ENCODE measurements around the gene ISG20. TPM values are rescaled to one million over a fixed set of nuclear protein-coding genes. Genes with fewer than 3 reads are reported as not detected.
A peak's percentile ranks its signal among the peaks of the same experiment; 100 is the strongest.
"Not testable (repeated sequence)": the region's sequence is repeated elsewhere in the genome, so short reads cannot be mapped to it uniquely, and the experiment has no call there.

The ISG20 gene
- total RNA-seq, 2 experiments from 2014 or later: 141 to 151 TPM

GRCh38 chr15:88630141-88630721 lies 8.6 kb upstream of the ISG20 start:
- peak overlapping the region; percentile 81 for H3K27ac Mint-ChIP-seq
- DNase-seq: no peak
- ATAC-seq: peak; percentile 15
- H3K4me1 Mint-ChIP-seq (ENCODE audit: low read depth): peaks cover 90% of the 10 kb centered on the region
- no peaks in the 10 kb centered on the region for H3K27me3 Mint-ChIP-seq (ENCODE audit: low read depth)
- H3K4me3 Mint-ChIP-seq: peak overlapping the region; percentile 45
- ChIA-PET POLR2A (interaction anchor here (1.4 to 1.7 kb wide), 2 partner anchors 8 to 9 kb away, joined by 3 to 7 read pairs; partner anchors contain the start of gene AEN), CTCF (no interaction called here)
- H3K36me3 Mint-ChIP-seq (ENCODE audit: low read depth): peaks cover 86% of the 10 kb centered on the region
- no peaks in the 10 kb centered on the region for H3K9me3 Mint-ChIP-seq (ENCODE audit: insufficient read depth)

GRCh38 chr15:88630798-88631463 lies 7.9 kb upstream of the ISG20 start:
- no peak for DNase-seq
- H3K9me3 Mint-ChIP-seq (ENCODE audit: insufficient read depth): no peaks in the 10 kb centered on the region
- H3K36me3 Mint-ChIP-seq (ENCODE audit: low read depth): peaks cover 86% of the 10 kb centered on the region
- CTCF ChIA-PET: no interaction called here
- H3K27ac Mint-ChIP-seq: peak overlapping the region; percentile 81
- no peak for ATAC-seq
- POLR2A ChIA-PET: interaction anchor here (0.7 to 1.7 kb wide), 3 partner anchors 9 to 349 kb away, joined by 3 to 7 read pairs (median 5); partner anchors contain the start of gene AEN
- no peak overlapping the region for H3K4me3 Mint-ChIP-seq
- no peaks in the 10 kb centered on the region for H3K27me3 Mint-ChIP-seq (ENCODE audit: low read depth)
- H3K4me1 Mint-ChIP-seq (ENCODE audit: low read depth): peaks cover 92% of the 10 kb centered on the region

- Mint-ChIP-seq H3K27me3 (ENCODE audit: low read depth) (no peaks in the 10 kb centered on the region), H3K36me3 (ENCODE audit: low read depth) (peaks cover 88% of the 10 kb centered on the region), H3K4me1 (ENCODE audit: low read depth) (peaks cover 92% of the 10 kb centered on the region), H3K4me3 (no peak overlapping the region), H3K9me3 (ENCODE audit: insufficient read depth) (no peaks in the 10 kb centered on the region), H3K27ac (peak overlapping the region; percentile 81)
- no peak for ATAC-seq
- no peak for DNase-seq
- POLR2A ChIA-PET: interaction anchor here (0.7 to 1.7 kb wide), 4 partner anchors 10 to 349 kb away, joined by 3 to 7 read pairs (median 5); partner anchors contain the start of gene AEN
- CTCF ChIA-PET: no interaction called here
Observed at GRCh38 chr15:88631464-88632028, 7.3 kb upstream of the ISG20 start.

- Mint-ChIP-seq H3K36me3 (ENCODE audit: low read depth) (peaks cover 86% of the 10 kb centered on the region), H3K4me1 (ENCODE audit: low read depth) (peaks cover 92% of the 10 kb centered on the region), H3K27ac (peak overlapping the region; percentile 70)
- DNase-seq; ATAC-seq; H3K27me3 Mint-ChIP-seq (ENCODE audit: low read depth); H3K9me3 Mint-ChIP-seq (ENCODE audit: insufficient read depth); H3K4me3 Mint-ChIP-seq: not testable (repeated sequence)
- CTCF ChIA-PET: interaction anchor here (0.6 to 1.4 kb wide), 2 partner anchors 11 to 383 kb away, joined by 3 to 4 read pairs; no protein-coding TSS in a partner anchor
- POLR2A ChIA-PET: interaction anchor here (1.4 kb wide), 1 partner anchor 11 kb away, joined by 5 read pairs; the partner anchor contains the start of gene AEN
Observed at GRCh38 chr15:88632797-88633196, 6.0 kb upstream of the ISG20 start.

- ATAC-seq: no peak
Observed at GRCh38 chr15:88634449-88634848, 4.4 kb upstream of the ISG20 start.

GRCh38 chr15:88635318-88635717 lies 3.5 kb upstream of the ISG20 start:
- Mint-ChIP-seq H3K27ac (peak overlapping the region; percentile 95), H3K4me3 (peak overlapping the region; percentile 67), H3K36me3 (ENCODE audit: low read depth) (peaks cover 73% of the 10 kb centered on the region), H3K27me3 (ENCODE audit: low read depth) (no peaks in the 10 kb centered on the region), H3K4me1 (ENCODE audit: low read depth) (peaks cover 86% of the 10 kb centered on the region), H3K9me3 (ENCODE audit: insufficient read depth) (no peaks in the 10 kb centered on the region)
- CTCF ChIA-PET: interaction anchor here (1.0 to 1.9 kb wide), 4 partner anchors 29 to 269 kb away, joined by 3 to 6 read pairs (median 6); partner anchors contain the start of genes MRPL46 and MRPS11
- DNase-seq: peak; percentile 69
- POLR2A ChIA-PET: interaction anchor here (0.8 to 2.8 kb wide), 6 partner anchors 13 to 270 kb away, joined by 3 to 14 read pairs (median 6); partner anchors contain the start of genes MRPL46 and MRPS11
- peak; percentile 22 for ATAC-seq

More at GRCh38 chr15:88634449-88634848, 4.4 kb upstream of the ISG20 start:
- peaks cover 72% of the 10 kb centered on the region for H3K36me3 Mint-ChIP-seq (ENCODE audit: low read depth)
- peak overlapping the region; percentile 63 for H3K27ac Mint-ChIP-seq
- DNase-seq: no peak
- POLR2A ChIA-PET: interaction anchor here (1.0 to 2.8 kb wide), 5 partner anchors 12 to 454 kb away, joined by 3 to 14 read pairs (median 5); partner anchors contain the start of genes ABHD2, MRPL46 and MRPS11
- peaks cover 86% of the 10 kb centered on the region for H3K4me1 Mint-ChIP-seq (ENCODE audit: low read depth)
- no peaks in the 10 kb centered on the region for H3K27me3 Mint-ChIP-seq (ENCODE audit: low read depth)
- H3K4me3 Mint-ChIP-seq: no peak overlapping the region
- CTCF ChIA-PET: interaction anchor here (1.7 to 1.9 kb wide), 2 partner anchors 167 to 270 kb away, joined by 5 to 6 read pairs; partner anchors contain the start of genes MRPL46 and MRPS11
- no peaks in the 10 kb centered on the region for H3K9me3 Mint-ChIP-seq (ENCODE audit: insufficient read depth)

- CTCF ChIA-PET: interaction anchor here (1.0 to 1.9 kb wide), 4 partner anchors 28 to 269 kb away, joined by 3 to 6 read pairs (median 6); partner anchors contain the start of genes MRPL46 and MRPS11
- no peaks in the 10 kb centered on the region for H3K27me3 Mint-ChIP-seq (ENCODE audit: low read depth)
- peak overlapping the region; percentile 95 for H3K27ac Mint-ChIP-seq
- no peak for ATAC-seq
- POLR2A ChIA-PET: interaction anchor here (1.2 to 2.8 kb wide), 4 partner anchors 13 to 169 kb away, joined by 5 to 14 read pairs (median 7); partner anchors contain the start of genes MRPL46 and MRPS11
- no peaks in the 10 kb centered on the region for H3K9me3 Mint-ChIP-seq (ENCODE audit: insufficient read depth)
- peak; percentile 74 for DNase-seq
- peaks cover 85% of the 10 kb centered on the region for H3K4me1 Mint-ChIP-seq (ENCODE audit: low read depth)
- peak overlapping the region; percentile 67 for H3K4me3 Mint-ChIP-seq
- peaks cover 70% of the 10 kb centered on the region for H3K36me3 Mint-ChIP-seq (ENCODE audit: low read depth)
Observed at GRCh38 chr15:88636050-88636449, 2.8 kb upstream of the ISG20 start.

GRCh38 chr15:88636654-88637053 lies 2.2 kb upstream of the ISG20 start:
- H3K36me3 Mint-ChIP-seq (ENCODE audit: low read depth): peaks cover 66% of the 10 kb centered on the region
- no peaks in the 10 kb centered on the region for H3K9me3 Mint-ChIP-seq (ENCODE audit: insufficient read depth)
- no peaks in the 10 kb centered on the region for H3K27me3 Mint-ChIP-seq (ENCODE audit: low read depth)
- H3K27ac Mint-ChIP-seq: peak overlapping the region; percentile 95
- peak overlapping the region; percentile 67 for H3K4me3 Mint-ChIP-seq
- no peak for ATAC-seq
- no peak for DNase-seq
- H3K4me1 Mint-ChIP-seq (ENCODE audit: low read depth): peaks cover 83% of the 10 kb centered on the region
- ChIA-PET POLR2A (interaction anchor here (2.0 to 2.8 kb wide), 2 partner anchors 15 to 27 kb away, joined by 5 to 14 read pairs; no protein-coding TSS in a partner anchor), CTCF (interaction anchor here (1.1 to 1.9 kb wide), 2 partner anchors 182 to 268 kb away, joined by 3 to 6 read pairs; no protein-coding TSS in a partner anchor)

GRCh38 chr15:88637436-88637835 lies 1.4 kb upstream of the ISG20 start:
- DNase-seq (no peak), ATAC-seq (no peak)
- H3K36me3 Mint-ChIP-seq (ENCODE audit: low read depth): peaks cover 63% of the 10 kb centered on the region
- POLR2A ChIA-PET: interaction anchor here (1.4 to 2.8 kb wide), 3 partner anchors 15 to 170 kb away, joined by 7 to 14 read pairs (median 13); partner anchors contain the start of genes MRPL46 and MRPS11
- peak overlapping the region; percentile 84 for H3K4me3 Mint-ChIP-seq
- CTCF ChIA-PET: interaction anchor here (1.9 kb wide), 1 partner anchor 23 kb away, joined by 10 read pairs; no protein-coding TSS in a partner anchor
- H3K4me1 Mint-ChIP-seq (ENCODE audit: low read depth): peaks cover 80% of the 10 kb centered on the region
- no peaks in the 10 kb centered on the region for H3K27me3 Mint-ChIP-seq (ENCODE audit: low read depth)
- peak overlapping the region; percentile 95 for H3K27ac Mint-ChIP-seq
- no peaks in the 10 kb centered on the region for H3K9me3 Mint-ChIP-seq (ENCODE audit: insufficient read depth)

GRCh38 chr15:88637841-88638625 lies 783 bp upstream of the ISG20 start:
- H3K4me3 Mint-ChIP-seq: peak overlapping the region; percentile 84
- peak overlapping the region; percentile 95 for H3K27ac Mint-ChIP-seq
- H3K9me3 Mint-ChIP-seq (ENCODE audit: insufficient read depth): no peaks in the 10 kb centered on the region
- ATAC-seq (peak; percentile 1), DNase-seq (no peak)
- H3K27me3 Mint-ChIP-seq (ENCODE audit: low read depth): no peaks in the 10 kb centered on the region
- POLR2A ChIA-PET: interaction anchor here (1.1 to 1.9 kb wide), 4 partner anchors 18 to 267 kb away, joined by 4 to 13 read pairs (median 6); partner anchors contain the start of genes MRPL46 and MRPS11
- H3K36me3 Mint-ChIP-seq (ENCODE audit: low read depth): peaks cover 62% of the 10 kb centered on the region
- H3K4me1 Mint-ChIP-seq (ENCODE audit: low read depth): peaks cover 79% of the 10 kb centered on the region
- CTCF ChIA-PET: interaction anchor here (0.9 to 1.9 kb wide), 10 partner anchors 9 to 606 kb away, joined by 3 to 10 read pairs (median 4); partner anchors contain the start of genes AEN and FANCI

All from activated CD8-positive, alpha-beta T cell treated with anti-CD3 and anti-CD28 coated beads, Interleukin-2, amount 10 ng/mL, durations not matched to agents 7 days and 5 days (primary cell).